ENCODE data around the gene ARID5B.

DNA sequence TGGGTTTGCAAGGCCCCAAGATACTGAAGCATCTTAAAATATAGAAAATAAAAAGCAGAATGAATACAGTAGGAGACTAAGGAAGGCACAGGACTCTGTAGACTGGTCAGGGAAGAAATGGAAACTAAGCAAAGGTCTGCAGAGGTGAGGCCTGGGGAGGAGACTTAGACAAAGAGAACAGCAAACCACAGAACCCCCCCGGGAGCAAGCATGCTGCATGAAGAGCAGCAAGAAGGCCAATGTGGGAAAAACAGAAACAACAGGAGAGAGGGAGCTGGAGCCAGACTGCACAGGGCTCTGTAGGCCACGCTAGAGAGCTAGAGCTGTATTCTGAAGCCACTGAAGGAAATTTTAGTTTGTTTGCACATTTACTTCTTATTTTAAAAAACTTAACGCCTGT, 45.7 kb upstream of the ARID5B start:
- no peak for TF ChIP-seq POLR2A (IDR thresholded peaks at IDR 0.05)
- TF ChIP-seq, protein P1, sequence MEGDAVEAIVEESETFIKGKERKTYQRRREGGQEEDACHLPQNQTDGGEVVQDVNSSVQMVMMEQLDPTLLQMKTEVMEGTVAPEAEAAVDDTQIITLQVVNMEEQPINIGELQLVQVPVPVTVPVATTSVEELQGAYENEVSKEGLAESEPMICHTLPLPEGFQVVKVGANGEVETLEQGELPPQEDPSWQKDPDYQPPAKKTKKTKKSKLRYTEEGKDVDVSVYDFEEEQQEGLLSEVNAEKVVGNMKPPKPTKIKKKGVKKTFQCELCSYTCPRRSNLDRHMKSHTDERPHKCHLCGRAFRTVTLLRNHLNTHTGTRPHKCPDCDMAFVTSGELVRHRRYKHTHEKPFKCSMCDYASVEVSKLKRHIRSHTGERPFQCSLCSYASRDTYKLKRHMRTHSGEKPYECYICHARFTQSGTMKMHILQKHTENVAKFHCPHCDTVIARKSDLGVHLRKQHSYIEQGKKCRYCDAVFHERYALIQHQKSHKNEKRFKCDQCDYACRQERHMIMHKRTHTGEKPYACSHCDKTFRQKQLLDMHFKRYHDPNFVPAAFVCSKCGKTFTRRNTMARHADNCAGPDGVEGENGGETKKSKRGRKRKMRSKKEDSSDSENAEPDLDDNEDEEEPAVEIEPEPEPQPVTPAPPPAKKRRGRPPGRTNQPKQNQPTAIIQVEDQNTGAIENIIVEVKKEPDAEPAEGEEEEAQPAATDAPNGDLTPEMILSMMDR (IDR thresholded peaks at IDR 0.05): no peak

Data from Peyer's patch (tissue), 4 donors.